Prostate gland (tissue), 2 donors: ENCODE results near the gene GLYATL1. TPM values are rescaled to one million over a fixed set of nuclear protein-coding genes. Genes with fewer than 3 reads are reported as not detected.

ENCODE experiments used
- total RNA-seq, 2 donors: library from RNA; depleted of rRNA; stranded (reverse); fragments of >200 nt; gene quantifications; one replicate each; pipeline ENCODE4 v1.1.0, GENCODE V29; 2016

GLYATL1 gene
- total RNA-seq, 2 donors from 2014 or later, result 4.0 to 33.7 TPM

Other genes with a start within 250 kb of the GLYATL1 start
- not detected for gene GLYAT, start 207.5 kb upstream of the GLYATL1 start, total RNA-seq
- 1 to 10 TPM in 1 of 2 donors, under 1 TPM in 1; 0.45 to 1.7 TPM for gene GLYATL2, start 94.8 kb upstream of the GLYATL1 start, total RNA-seq
- not detected for gene GLYATL1B, start 146.8 kb downstream of the GLYATL1 start, total RNA-seq
- 1 to 10 TPM in 1 of 2 donors, under 1 TPM in 1; 0.62 to 1.4 TPM for gene FAM111B, start 167.7 kb downstream of the GLYATL1 start, total RNA-seq
- gene FAM111A, start 203.4 kb downstream of the GLYATL1 start, total RNA-seq, result 10 to 100 TPM; 49.5 to 60.3 TPM
- gene DTX4, start 232.6 kb downstream of the GLYATL1 start, total RNA-seq, result 10 to 100 TPM in 1 of 2 donors, 1 to 10 TPM in 1; 6.9 to 10.7 TPM